RWPE1 (cell line): ENCODE results near the gene MYOG.

ENCODE experiments used
- CTCF ChIA-PET: fragments of 350-600 bp; sonication (Branson Sonifier 250); formaldehyde crosslinking; extraction: SDS; loops from one replicate; lab custom pipeline; 2021; lab: Yijun Ruan, JAX
- POLR2A ChIA-PET: fragments of 400-600 bp; formaldehyde crosslinking; extraction: SDS; loops from one replicate; lab custom pipeline; 2020; ENCODE audit warnings: antibody characterized with exemption; ENCODE audit not compliant: low non-redundant PET; lab: Yijun Ruan, JAX
- DNase-seq: peaks from one replicate; pipeline ENCODE4 v3.0.0; 2012; ENCODE audit warnings: low spot score
- H3K27ac ChIP-seq: fragments of 450-650 bp; 2 replicates; pipeline ENCODE4 v1.5.1; 2017
- CTCF ChIP-seq: fragments of 450-650 bp; conservative IDR thresholded peaks from 2 replicates; pipeline ENCODE4 v1.5.1; 2017; ENCODE audit warnings: low read depth, mild to moderate bottlenecking

The MYOG gene

GRCh38 chr1:203085528-203086406 lies at the start of gene MYOG:
Gene MYOG, minus strand, starts transcription at chr1:203086012. Its CDS starts 51 bp downstream, at chr1:203085961.
- no peak for DNase-seq
- ChIA-PET POLR2A (no interaction called here), CTCF (interaction anchor here (0.6 to 2.4 kb wide), 4 partner anchors 38 to 405 kb away, joined by 3 to 9 read pairs (median 6); partner anchors contain the start of gene ADORA1)
- no peak within 1 kb of the TSS for H3K27ac ChIP-seq
- TF ChIP-seq CTCF: no peak

- no peak overlapping the region for H3K27ac ChIP-seq
- TF ChIP-seq CTCF: no peak
- no peak for DNase-seq
- ChIA-PET POLR2A (no interaction called here), CTCF (interaction anchor here (0.5 to 2.9 kb wide), 4 partner anchors 95 to 159 kb away, joined by 3 to 13 read pairs (median 4); no protein-coding TSS in a partner anchor)
Observed at GRCh38 chr1:203133970-203134725, 48.3 kb upstream of the MYOG start.

DNA sequence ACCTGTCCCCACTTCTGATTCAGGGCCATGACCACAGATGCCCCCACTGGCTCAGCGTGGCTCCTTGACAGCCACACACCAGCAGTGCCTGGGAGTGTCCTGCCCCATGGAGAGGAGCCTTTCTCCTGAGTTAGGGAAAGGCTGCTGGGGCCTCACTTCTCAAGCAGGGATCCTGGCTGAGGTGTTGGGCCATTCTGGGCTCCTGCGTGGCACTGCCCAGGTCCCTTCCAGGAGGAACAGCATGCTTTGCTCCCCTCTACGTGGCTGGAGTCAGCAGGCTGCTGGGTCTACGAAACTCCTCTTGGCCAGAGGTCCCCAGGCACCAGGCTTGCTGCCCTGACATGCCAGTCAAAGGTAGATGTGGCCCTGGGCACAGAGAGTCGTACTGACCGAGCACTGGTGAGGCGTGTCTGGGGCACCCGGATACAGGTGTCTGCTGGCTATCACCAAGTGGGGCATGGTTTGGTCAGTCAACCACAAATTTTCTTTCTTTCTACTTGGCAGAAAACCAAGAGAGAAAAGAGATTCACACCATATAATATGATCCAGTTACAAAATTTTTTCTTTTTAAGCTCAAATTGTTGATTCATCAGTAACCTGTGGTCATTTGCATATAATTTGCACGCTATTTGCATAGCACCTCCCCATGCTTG lies 45.9 kb upstream of the MYOG start:
- TF ChIP-seq CTCF: no peak
- DNase-seq: no peak
- CTCF ChIA-PET: interaction anchor here (0.6 to 2.9 kb wide), 3 partner anchors 39 to 92 kb away, joined by 3 to 13 read pairs (median 5); no protein-coding TSS in a partner anchor
- no peak overlapping the region for H3K27ac ChIP-seq
- POLR2A ChIA-PET: no interaction called here

DNA sequence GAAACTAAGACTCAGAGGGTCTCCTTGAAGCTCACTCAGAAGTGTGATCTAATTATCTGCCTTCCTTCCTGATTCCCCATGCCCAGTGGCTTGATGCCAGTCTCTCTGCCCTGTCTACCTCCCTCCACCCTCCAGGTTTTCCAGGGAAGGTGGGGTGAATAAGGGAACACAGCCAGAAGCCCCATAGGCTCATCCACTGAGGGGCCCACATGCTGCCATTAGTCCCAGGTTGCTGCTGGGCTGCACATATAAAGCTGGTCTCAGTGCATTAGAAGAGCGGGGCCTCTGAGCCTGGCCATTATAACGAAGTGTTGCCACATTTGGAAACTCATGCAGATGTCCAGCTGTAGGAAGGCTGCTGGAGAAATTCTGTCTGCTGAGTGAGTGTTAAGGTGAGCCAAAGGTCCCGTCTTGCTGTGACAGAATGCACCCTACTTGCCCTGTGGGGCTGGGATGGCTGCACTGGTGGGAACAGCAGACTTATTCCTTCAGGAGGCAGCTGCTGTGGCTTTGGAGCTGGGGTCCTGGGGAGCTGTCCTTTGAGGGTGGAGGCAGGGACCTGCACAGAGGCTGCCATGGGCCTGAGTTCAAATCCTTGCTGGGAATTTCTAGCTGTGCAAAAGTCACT lies 44.7 kb upstream of the MYOG start:
- ChIA-PET CTCF (interaction anchor here (0.5 to 4.3 kb wide), 8 partner anchors 13 to 555 kb away, joined by 3 to 29 read pairs (median 4); no protein-coding TSS in a partner anchor), POLR2A (no interaction called here)
- DNase-seq: no peak
- no peak for TF ChIP-seq CTCF
- H3K27ac ChIP-seq: no peak overlapping the region

DNA sequence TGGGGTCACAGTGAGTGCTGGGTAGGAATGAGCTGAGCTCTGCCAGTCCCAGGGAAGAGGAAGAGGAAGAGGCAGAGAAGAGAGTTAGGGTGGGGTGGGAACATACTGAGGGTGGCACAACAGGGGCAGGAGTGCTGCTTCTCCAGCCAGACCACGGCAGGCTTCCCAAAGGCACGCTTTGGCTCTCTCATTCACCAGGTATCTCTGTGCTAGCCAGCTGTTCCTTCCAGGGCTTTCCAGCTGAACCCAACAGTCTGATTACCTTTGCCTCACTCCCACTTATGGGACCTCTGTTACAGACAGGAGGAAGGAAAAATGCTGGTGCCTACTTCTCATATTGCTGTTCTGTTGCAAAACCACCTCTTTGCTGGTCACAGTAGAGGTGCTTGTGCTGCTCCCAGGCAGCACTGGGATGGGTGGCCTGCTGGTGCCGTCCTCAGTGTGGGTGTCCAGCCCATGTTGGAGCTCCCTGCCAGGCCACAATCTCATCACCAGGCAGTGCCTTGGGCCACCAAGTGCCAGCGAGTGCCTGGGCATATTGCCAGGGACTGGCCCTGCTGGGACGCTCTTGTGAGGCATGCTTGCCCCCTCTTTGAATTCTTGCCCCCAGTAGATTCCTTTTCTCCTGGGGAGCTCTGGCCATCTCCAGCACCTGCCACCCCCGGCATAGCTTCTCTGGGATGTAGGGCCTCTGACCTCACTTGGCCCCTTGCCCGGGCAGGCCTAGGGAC lies 43.9 kb upstream of the MYOG start:
- no peak for TF ChIP-seq CTCF

More for the DNA sequence above, 43.9 kb upstream of the MYOG start:
- ChIA-PET CTCF (interaction anchor here (0.5 to 4.3 kb wide), 10 partner anchors 12 to 138 kb away, joined by 3 to 29 read pairs (median 4); no protein-coding TSS in a partner anchor), POLR2A (no interaction called here)
- no peak for DNase-seq
- no peak overlapping the region for H3K27ac ChIP-seq
